MCF 10A (cell line): ENCODE measurements around the gene DNAH3. TPM values are rescaled to one million over a fixed set of nuclear protein-coding genes. Genes with fewer than 3 reads are reported as not detected.
A peak's percentile ranks its signal among the peaks of the same experiment; 100 is the strongest.

ENCODE experiments used
- Bru-seq: library from RNA; stranded (reverse); fragments of 400-500 nt; gene quantifications from one replicate; lab custom pipeline; 2021; lab: Mats Ljungman, UMichigan
- BruChase-seq, 2 experiments: library from RNA; stranded (reverse); fragments of 400-500 nt; gene quantifications; one replicate each; lab custom pipeline; 2021; lab: Mats Ljungman, UMichigan
- BruUV-seq: library from RNA; stranded (reverse); fragments of 400-500 nt; replicated peaks from 2 replicates; lab custom pipeline; 2021; lab: Mats Ljungman, UMichigan
- CTCF ChIA-PET: fragments of 300-600 bp; sonication (Branson Sonifier 250); formaldehyde crosslinking; extraction: SDS; loops from one replicate; lab custom pipeline; 2021; ENCODE audit warnings: antibody characterized with exemption, inconsistent platforms; lab: Yijun Ruan, JAX
- POLR2A ChIA-PET: fragments of 300-600, 350-650 bp; sonication (Branson Sonifier 250); formaldehyde crosslinking; extraction: SDS; loops from one replicate; lab custom pipeline; 2020; ENCODE audit warnings: antibody characterized with exemption, inconsistent platforms; lab: Yijun Ruan, JAX
- DNase-seq: peaks from one replicate; pipeline ENCODE4 v3.0.0-alpha.2; 2018; ENCODE audit not compliant: unreplicated experiment
- H3K27ac Mint-ChIP-seq: one replicate; pipeline ENCODE4 v1.8.0; 2022; ENCODE audit warnings: mild to moderate bottlenecking, low read depth, mixed read lengths; ENCODE audit not compliant: unreplicated experiment
- H3K27me3 Mint-ChIP-seq: one replicate; pipeline ENCODE4 v1.8.0; 2022; ENCODE audit warnings: mixed read lengths; ENCODE audit not compliant: insufficient read depth, unreplicated experiment
- H3K36me3 Mint-ChIP-seq: one replicate; pipeline ENCODE4 v1.8.0; 2022; ENCODE audit warnings: mild to moderate bottlenecking, moderate library complexity, mixed read lengths; ENCODE audit not compliant: insufficient read depth, unreplicated experiment
- H3K4me1 Mint-ChIP-seq: one replicate; pipeline ENCODE4 v1.8.0; 2022; ENCODE audit warnings: mixed read lengths; ENCODE audit not compliant: insufficient read depth, unreplicated experiment
- H3K4me3 Mint-ChIP-seq: one replicate; pipeline ENCODE4 v1.8.0; 2022; ENCODE audit warnings: mild to moderate bottlenecking, moderate library complexity, mixed read lengths; ENCODE audit not compliant: unreplicated experiment
- H3K9me3 Mint-ChIP-seq: one replicate; pipeline ENCODE4 v1.8.0; 2022; ENCODE audit warnings: mixed read lengths; ENCODE audit not compliant: unreplicated experiment
- intact Hi-C: fragments of 100-400 bp; cut with micrococcal nuclease; formaldehyde crosslinking; loops from 2 replicates; pipeline ENCODE4 v1.14.1; 2022
- long read RNA-seq: library from polyadenylated mRNA; stranded (forward); transcript quantifications from one replicate; pipeline ENCODE4 v2.0.0, GENCODE V29; 2022
- total RNA-seq: library from RNA; stranded (reverse); gene quantifications from 2 replicates; pipeline ENCODE4 v1.2.3, GENCODE V29; 2022
- TF ChIP-seq, protein P1 (sequence below): fragments of 200-600 bp; IDR thresholded peaks from one replicate; pipeline ENCODE4 v1.8.0; 2022; ENCODE audit warnings: antibody characterized with exemption, mild to moderate bottlenecking; ENCODE audit not compliant: unreplicated experiment

DNAH3 gene, protein sequence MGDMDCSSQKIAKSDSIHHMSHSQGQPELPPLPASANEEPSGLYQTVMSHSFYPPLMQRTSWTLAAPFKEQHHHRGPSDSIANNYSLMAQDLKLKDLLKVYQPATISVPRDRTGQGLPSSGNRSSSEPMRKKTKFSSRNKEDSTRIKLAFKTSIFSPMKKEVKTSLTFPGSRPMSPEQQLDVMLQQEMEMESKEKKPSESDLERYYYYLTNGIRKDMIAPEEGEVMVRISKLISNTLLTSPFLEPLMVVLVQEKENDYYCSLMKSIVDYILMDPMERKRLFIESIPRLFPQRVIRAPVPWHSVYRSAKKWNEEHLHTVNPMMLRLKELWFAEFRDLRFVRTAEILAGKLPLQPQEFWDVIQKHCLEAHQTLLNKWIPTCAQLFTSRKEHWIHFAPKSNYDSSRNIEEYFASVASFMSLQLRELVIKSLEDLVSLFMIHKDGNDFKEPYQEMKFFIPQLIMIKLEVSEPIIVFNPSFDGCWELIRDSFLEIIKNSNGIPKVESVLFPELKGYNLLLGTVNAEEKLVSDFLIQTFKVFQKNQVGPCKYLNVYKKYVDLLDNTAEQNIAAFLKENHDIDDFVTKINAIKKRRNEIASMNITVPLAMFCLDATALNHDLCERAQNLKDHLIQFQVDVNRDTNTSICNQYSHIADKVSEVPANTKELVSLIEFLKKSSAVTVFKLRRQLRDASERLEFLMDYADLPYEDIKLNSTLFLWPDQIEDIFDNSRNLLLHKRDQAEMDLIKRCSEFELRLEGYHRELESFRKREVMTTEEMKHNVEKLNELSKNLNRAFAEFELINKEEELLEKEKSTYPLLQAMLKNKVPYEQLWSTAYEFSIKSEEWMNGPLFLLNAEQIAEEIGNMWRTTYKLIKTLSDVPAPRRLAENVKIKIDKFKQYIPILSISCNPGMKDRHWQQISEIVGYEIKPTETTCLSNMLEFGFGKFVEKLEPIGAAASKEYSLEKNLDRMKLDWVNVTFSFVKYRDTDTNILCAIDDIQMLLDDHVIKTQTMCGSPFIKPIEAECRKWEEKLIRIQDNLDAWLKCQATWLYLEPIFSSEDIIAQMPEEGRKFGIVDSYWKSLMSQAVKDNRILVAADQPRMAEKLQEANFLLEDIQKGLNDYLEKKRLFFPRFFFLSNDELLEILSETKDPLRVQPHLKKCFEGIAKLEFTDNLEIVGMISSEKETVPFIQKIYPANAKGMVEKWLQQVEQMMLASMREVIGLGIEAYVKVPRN (N-terminal part only)
- total RNA-seq (not detected in 2 replicates), Bru-seq, nascent RNA (percentile 1 among the genes with signal in this experiment), BruChase-seq, experiment 1, labeled RNA remaining after a 6-hour chase (percentile 2 among the genes with signal in this experiment), BruChase-seq, experiment 2, labeled RNA remaining after a 2-hour chase (percentile 3 among the genes with signal in this experiment)
- long read RNA-seq, result 0 reads

DNA sequence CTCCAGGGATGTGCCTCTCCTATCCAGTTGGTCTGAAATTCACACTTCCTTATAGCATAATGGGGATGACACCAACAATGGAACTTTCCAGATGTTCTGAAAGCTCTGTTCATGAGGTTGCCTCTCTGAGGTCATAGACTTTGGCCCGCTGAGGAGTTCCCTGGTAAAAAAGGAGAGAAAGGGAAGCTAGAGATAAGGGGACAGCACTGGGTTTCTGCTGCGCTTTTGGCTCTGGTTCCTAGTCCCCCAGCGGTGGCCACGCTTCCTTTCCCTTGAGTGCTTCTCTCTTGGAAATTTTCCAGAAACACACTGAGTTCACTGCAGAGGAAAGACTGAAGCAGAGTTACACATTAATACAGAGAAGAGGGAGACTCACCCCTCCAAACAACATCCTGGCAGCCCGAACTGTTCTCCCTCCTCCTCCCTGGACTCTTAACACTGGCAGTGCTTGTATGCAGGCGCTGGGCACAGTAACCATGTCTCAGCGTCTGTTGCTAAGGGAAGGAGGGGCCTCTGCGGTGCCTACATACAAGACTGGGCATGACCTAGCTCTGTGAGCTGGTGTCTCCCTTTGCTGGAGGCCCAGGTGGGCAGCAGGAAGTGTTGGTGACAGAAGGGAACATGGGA is at the start of gene DNAH3:
TSS of gene DNAH3 (minus strand) at position 472 of the 627 bp plus-strand sequence. CDS start 527 bp downstream, outside the sequence.
- CTCF ChIA-PET, result interaction anchor here (0.7 to 1.8 kb wide), 3 partner anchors 150 to 300 kb away, joined by 3 to 8 read pairs (median 4); no protein-coding TSS in a partner anchor
- DNase-seq, result peak; percentile 56
- Mint-ChIP-seq H3K36me3 (peaks cover 4% of the 10 kb centered on the region), H3K27me3 (peaks cover 3% of the 10 kb centered on the region), H3K27ac (peak within 1 kb of the TSS; percentile 65), H3K4me3 (no peak within 1 kb of the TSS), H3K4me1 (peaks cover 8% of the 10 kb centered on the region), H3K9me3 (no peaks in the 10 kb centered on the region)
- POLR2A ChIA-PET, result interaction anchor here (0.5 to 1.6 kb wide), 5 partner anchors 9 to 344 kb away, joined by 3 to 6 read pairs (median 4); partner anchors contain the start of genes ERI2 and REXO5
- no TSS peak for BruUV-seq
- TF ChIP-seq, protein P1, sequence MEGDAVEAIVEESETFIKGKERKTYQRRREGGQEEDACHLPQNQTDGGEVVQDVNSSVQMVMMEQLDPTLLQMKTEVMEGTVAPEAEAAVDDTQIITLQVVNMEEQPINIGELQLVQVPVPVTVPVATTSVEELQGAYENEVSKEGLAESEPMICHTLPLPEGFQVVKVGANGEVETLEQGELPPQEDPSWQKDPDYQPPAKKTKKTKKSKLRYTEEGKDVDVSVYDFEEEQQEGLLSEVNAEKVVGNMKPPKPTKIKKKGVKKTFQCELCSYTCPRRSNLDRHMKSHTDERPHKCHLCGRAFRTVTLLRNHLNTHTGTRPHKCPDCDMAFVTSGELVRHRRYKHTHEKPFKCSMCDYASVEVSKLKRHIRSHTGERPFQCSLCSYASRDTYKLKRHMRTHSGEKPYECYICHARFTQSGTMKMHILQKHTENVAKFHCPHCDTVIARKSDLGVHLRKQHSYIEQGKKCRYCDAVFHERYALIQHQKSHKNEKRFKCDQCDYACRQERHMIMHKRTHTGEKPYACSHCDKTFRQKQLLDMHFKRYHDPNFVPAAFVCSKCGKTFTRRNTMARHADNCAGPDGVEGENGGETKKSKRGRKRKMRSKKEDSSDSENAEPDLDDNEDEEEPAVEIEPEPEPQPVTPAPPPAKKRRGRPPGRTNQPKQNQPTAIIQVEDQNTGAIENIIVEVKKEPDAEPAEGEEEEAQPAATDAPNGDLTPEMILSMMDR, result no peak
- intact Hi-C loops, result no loop called here

DNA sequence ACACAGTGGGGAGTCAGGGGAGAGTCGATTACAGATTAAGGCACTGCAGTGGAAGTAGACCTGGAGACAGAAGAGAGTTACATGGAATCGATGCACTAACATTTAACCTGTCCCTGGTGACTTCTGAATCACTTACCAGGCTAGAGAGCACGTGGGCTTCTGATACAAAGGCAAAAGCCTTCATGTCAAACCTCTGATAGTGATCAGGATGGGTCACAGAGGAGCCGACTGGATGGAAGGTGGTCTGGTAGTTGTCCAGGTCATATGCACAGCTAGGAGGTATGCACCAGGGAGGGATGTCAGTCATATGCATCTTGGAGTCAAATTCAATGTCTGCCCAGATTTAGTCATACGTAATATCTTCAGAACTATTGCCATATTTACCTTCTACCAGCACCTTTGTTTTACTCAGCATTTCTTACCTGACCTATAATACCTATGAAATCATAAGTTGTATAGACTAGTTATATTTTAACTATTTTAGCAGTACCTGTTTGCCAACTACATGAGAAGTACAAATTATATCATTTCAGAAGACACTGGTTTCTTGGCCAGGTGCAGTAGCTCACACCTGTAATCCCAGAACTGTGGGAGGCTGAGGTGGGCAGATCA is 49.1 kb upstream of the DNAH3 start:
- Mint-ChIP-seq H3K9me3 (no peaks in the 10 kb centered on the region), H3K4me3 (no peak overlapping the region), H3K27me3 (peaks cover 38% of the 10 kb centered on the region), H3K36me3 (no peaks in the 10 kb centered on the region), H3K27ac (no peak overlapping the region), H3K4me1 (no peaks in the 10 kb centered on the region)
- intact Hi-C loops, result no loop called here
- ChIA-PET CTCF (interaction anchor here (0.5 to 3.0 kb wide), 5 partner anchors 9 to 118 kb away, joined by 3 to 20 read pairs (median 6); no protein-coding TSS in a partner anchor), POLR2A (interaction anchor here (0.6 kb wide), 1 partner anchor 427 kb away, joined by 3 read pairs; no protein-coding TSS in a partner anchor)
- no TSS peak for BruUV-seq
- TF ChIP-seq, protein P1, result no peak
- DNase-seq, result no peak

DNA sequence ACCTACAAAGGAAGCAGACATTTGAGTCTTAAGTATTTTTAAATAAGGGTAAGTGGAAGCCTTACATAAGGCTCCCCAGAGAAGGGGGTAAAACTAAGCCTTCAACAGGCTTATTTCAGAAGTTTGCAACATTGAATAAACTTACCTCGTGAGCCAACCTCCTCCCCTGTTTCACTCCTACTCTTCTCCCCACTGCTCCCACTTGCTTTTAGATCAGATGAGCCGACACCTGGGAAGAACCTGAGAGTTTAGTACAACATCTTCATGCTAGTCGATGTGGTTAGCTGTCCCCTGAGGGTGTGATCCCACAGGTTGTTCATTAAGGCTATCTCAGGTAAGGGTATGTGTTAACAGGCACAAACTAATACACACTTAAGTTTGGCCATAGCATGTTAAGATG is 47.0 kb upstream of the DNAH3 start:
- intact Hi-C loops, result no loop called here
- no peaks in the 10 kb centered on the region for H3K9me3 Mint-ChIP-seq
- no peak for DNase-seq
- no peak overlapping the region for H3K27ac Mint-ChIP-seq
- BruUV-seq, result no TSS peak
- no peaks in the 10 kb centered on the region for H3K4me1 Mint-ChIP-seq
- H3K27me3 Mint-ChIP-seq, result peaks cover 44% of the 10 kb centered on the region
- ChIA-PET CTCF (interaction anchor here (2.4 kb wide), 1 partner anchor 9 kb away, joined by 8 read pairs; no protein-coding TSS in a partner anchor), POLR2A (no interaction called here)
- H3K36me3 Mint-ChIP-seq, result no peaks in the 10 kb centered on the region
- no peak overlapping the region for H3K4me3 Mint-ChIP-seq
- TF ChIP-seq, protein P1, result no peak
